Rectal smooth muscle tissue (tissue), 1 donor: ENCODE measurements around the gene PEMT.

Source experiments
- H3K27ac ChIP-seq: one replicate; pipeline ENCODE4 v1.7.0; 2013; ENCODE audit warnings: low read depth, low read length, inconsistent platforms
- H3K27me3 ChIP-seq: one replicate; pipeline ENCODE4 v1.7.0; 2013; ENCODE audit warnings: low read length; ENCODE audit not compliant: control insufficient read depth, insufficient read depth
- H3K36me3 ChIP-seq: one replicate; pipeline ENCODE4 v1.7.0; 2013; ENCODE audit warnings: low read length; ENCODE audit not compliant: control insufficient read depth, insufficient read depth
- H3K4me1 ChIP-seq: one replicate; pipeline ENCODE4 v1.7.0; 2013; ENCODE audit warnings: low read length; ENCODE audit not compliant: control insufficient read depth, insufficient read depth
- H3K4me3 ChIP-seq: one replicate; pipeline ENCODE4 v1.7.0; 2013; ENCODE audit warnings: low read length
- H3K9ac ChIP-seq: one replicate; pipeline ENCODE4 v1.7.0; 2013; ENCODE audit warnings: low read length

The PEMT gene

DNA sequence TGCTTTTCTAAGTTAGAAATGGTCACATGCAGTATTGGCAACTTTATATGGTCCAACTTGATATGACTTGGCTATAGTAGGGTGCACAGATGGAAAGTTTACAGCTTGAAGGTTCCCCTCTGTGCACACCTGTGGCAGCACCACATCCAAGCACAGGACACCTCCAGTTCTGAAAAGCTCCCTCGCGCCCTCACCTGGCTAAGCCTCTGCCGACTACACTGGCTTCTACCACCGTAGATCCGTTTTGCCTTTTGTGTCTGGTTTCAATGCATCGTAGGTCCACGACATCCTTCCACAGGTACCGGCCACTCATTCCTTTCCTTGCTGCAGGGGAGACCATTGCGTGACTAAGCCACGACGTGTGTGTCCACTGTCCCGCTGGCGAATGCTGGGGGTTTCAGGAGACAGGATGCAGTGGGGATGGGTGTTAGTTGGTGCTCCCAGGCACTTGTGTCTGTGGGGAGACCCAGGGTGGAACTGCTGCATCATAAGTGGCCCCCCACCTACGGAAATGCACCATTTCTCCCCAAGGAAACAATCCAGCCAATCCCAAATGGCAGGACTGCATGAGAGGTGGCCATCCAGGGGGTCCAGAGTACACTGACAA, 90.4 kb downstream of the PEMT start:
- H3K9ac ChIP-seq: no peak overlapping the region
- no peaks in the 10 kb centered on the region for H3K36me3 ChIP-seq
- no peaks in the 10 kb centered on the region for H3K27me3 ChIP-seq
- no peak overlapping the region for H3K27ac ChIP-seq
- no peak overlapping the region for H3K4me3 ChIP-seq
- H3K4me1 ChIP-seq: no peaks in the 10 kb centered on the region

DNA sequence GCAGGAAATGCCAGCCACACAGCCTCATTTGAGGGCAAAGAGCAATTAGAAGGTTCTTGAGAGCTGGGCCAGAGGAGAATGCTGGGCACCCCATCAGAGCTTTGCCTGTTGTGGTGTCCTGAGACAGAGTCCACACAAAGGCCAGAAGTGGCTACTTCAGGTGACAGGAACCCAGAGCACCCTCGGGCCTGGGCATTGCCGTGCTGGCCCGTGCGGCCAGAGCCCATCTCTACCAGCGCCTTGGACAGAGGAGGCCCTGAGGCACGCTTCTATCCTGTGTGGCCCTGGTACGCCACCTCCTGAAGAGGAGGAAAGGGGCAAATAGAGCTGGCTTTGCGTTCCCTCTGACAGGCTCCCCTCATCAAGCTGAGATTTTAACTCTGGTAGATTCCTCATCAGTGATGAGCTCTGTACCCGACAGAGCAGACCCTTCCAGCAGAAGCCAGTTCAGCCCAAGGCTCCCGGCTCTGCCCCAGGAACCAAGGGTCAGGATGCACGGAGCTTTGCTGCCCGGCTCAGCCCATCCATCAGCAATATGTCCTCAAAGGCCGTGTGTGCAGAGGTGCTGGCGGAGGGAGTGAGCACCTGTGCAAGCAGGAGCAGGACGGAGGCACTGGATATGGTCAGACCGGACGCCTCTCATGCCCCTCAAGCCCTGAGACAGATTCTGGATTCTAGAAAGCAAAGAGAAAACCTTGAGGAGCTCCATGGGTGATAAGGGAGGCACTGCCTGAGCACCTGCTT, 91.9 kb downstream of the PEMT start:
- Histone ChIP-seq H3K27ac (no peak overlapping the region), H3K27me3 (no peaks in the 10 kb centered on the region), H3K36me3 (no peaks in the 10 kb centered on the region), H3K9ac (no peak overlapping the region), H3K4me3 (no peak overlapping the region), H3K4me1 (no peaks in the 10 kb centered on the region)

DNA sequence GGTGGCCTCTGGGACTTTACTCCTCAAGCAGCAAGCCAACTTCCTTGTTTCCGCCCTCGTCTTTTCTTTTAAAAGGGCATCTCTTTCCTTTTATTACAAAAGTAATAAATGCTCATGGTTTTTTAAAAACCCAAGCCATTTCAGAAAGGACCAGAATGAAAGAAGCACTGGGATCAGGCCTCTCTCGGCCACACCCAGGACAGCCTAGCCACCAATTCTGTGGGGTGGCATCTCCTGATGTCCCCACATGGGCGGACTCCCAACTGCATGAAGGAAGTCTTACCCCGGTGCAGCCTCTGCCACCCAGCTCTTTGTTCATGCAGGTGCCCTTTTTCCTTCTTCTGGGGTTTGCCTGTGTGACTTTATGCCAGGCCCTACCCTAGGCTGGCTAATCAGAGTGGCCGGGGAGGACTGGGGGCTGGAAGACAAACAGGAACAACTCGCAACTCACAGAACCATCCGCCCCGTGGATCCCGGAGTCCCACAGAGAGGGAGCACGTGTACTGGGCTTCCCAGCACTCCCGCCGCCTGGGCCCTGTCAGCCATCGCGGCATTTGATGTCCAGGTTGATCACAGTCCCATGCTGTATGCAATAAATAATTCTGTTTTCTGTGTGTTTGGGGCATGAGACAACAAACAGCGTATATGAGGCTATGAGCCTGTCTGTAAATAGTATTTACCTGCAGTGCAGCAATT, 92.8 kb downstream of the PEMT start:
- Histone ChIP-seq H3K9ac (no peak overlapping the region), H3K4me3 (no peak overlapping the region), H3K4me1 (no peaks in the 10 kb centered on the region)

DNA sequence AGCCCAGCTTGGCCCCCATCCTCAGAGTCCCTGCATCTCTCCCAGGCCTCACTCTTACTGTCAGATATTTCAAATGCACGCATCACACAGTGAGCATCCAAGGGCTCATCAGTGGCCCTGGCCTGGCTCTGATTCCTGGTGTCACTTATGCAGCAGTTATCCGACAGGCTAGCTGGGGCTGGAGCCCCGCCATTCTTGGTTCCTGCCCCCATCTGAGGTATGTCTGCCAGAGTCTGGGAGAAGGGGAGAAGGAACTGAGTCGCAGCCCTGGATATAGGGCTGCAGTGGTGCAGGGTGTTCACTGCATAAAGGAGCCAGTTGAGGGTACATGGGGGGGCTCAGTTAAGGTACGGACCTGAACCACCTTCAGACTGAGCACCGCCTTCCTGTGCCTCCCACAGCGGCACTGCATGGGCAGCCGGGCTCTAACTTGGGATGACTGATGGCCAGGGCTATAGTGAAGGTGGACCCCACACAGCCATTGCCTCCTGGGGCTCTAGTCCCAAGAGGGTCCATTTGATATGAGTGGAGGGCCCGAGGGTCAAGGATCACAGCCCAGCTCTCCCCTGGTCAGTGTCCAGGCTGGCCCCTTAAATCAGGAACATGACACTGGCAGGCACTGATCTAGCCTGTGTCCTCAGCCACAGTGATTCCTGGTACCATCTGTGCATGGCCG, 93.5 kb downstream of the PEMT start:
- Histone ChIP-seq H3K4me3 (no peak overlapping the region), H3K27me3 (no peaks in the 10 kb centered on the region), H3K9ac (no peak overlapping the region), H3K4me1 (no peaks in the 10 kb centered on the region), H3K36me3 (no peaks in the 10 kb centered on the region), H3K27ac (no peak overlapping the region)

More for the DNA sequence above, 92.8 kb downstream of the PEMT start:
- H3K36me3 ChIP-seq: no peaks in the 10 kb centered on the region
- H3K27ac ChIP-seq: no peak overlapping the region
- no peaks in the 10 kb centered on the region for H3K27me3 ChIP-seq

DNA sequence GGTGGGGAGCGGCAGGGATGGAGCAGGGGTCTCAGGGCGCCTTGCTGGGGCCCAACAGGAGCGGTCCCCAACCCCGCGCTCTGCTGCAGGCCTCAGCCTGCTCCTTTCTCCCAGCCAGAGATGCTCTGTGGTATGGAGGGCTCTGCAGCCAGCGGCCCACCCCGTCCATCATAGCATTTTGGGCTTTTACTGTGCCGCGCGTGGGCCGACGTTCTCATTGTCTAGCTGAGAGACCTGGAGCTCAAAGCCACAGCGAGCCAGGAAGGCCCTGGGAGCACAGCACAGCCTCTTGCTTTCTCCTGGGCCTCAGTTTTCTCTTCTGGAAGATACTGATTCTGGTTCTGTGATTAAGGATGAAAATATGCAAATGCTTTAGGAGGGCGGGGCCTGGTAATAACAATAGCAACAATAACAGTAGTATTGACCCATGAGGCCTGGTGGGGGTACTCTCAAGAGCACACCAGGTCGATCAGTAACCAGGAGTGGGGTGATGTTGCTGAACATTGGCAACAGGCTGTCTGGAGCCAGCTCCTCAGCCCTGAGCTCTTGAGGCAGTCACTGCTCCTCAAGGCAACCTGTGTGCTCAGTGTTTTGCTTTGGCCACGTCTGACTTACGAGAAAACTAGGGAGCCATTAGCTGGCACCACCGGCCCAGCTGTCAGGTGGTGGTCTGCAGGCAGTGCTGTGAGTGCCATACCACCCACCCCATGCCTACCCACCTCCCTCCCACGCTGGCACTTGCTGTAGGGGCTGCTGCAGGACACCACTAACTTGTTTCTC, 94.3 kb downstream of the PEMT start:
- Histone ChIP-seq H3K4me3 (no peak overlapping the region), H3K27me3 (no peaks in the 10 kb centered on the region), H3K27ac (peak overlapping the region; percentile 64), H3K9ac (no peak overlapping the region), H3K4me1 (no peaks in the 10 kb centered on the region), H3K36me3 (no peaks in the 10 kb centered on the region)

DNA sequence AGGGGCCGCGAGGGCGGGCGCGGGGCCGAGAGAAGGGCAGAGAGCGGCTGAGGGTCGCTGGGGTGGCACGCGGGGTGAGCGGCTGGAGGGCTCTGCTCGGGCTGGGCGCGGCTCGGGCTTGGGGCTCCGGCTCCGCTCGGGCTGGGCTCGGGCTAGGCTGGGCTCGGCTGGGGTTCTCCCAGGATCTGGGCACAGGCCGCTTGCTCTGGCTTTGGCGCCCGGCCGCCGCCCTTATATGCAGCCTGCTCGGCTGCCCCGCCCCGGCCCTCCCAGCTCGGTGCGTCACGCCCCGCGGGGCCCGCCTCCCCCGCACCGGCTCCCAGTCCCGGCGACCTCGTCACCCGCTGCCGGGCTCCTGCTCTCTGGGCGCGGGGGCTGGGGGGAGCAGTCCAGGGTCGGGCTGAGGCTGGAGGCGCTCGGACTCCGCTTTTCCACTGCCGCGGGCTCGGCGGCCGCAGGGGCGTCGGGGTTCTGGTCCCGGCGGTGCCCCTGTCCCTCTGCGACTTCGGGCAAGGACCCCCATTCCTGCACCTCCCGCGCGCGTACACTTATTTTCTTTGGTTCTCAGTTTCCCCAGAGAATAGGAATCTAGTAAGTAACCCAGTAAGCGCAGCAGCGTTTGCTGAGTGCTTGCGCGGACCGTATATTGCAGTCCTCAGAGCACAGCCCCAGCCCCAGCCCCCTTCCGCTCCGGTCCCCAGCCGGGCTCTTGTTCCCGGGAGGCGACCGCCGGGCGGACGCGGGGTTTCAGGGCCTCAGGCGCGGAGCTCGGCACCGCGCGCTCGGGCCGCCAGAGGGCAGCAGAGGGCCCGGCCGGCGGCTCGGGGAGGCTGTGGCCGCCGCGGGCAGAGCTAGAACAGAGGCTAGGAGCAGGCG, 95.1 kb downstream of the PEMT start, which contains the start of gene RASD1:
Gene RASD1, minus strand, starts transcription at position 207 of the 876 bp plus-strand sequence. CDS start 214 bp downstream, outside the sequence.
- Histone ChIP-seq H3K36me3 (peaks cover 5% of the 10 kb centered on the region), H3K4me1 (no peaks in the 10 kb centered on the region), H3K4me3 (peak within 1 kb of the TSS; percentile 75), H3K27ac (peak within 1 kb of the TSS; percentile 64), H3K9ac (no peak within 1 kb of the TSS), H3K27me3 (no peaks in the 10 kb centered on the region)

DNA sequence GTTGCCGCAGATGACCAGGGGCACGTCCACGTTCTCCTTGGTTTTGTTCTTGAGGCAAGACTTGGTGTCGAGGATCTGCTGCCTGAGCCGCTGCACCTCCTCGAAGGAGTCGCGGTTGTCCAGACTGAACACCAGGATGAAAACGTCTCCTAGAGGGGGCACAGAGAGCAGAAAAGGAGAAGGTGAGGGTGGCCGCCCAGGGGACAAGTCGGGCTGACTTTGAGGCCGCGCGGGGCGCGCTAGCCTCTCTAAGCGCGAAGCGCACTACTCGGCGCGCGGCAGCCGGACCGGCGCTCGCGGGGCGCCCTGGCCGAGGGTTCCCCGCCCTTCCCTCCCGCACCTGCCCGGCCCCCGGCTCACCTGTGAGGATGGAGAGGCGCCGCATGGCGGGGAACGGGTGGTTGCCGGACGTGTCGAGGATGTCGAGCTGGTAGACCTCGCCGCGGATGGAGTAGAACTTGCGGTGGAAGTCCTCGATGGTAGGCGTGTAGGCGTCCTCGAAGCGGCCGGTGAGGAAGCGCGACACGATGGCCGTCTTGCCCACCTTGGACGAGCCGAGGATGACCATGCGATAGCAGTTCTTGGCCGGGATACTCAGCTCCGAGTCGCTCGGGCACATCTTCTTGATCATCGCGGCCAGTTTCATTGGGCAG, 95.8 kb downstream of the PEMT start:
- H3K36me3 ChIP-seq: peaks cover 8% of the 10 kb centered on the region
- H3K27ac ChIP-seq: no peak overlapping the region
- H3K4me3 ChIP-seq: peak overlapping the region; percentile 75
- H3K4me1 ChIP-seq: no peaks in the 10 kb centered on the region
- H3K9ac ChIP-seq: no peak overlapping the region
- H3K27me3 ChIP-seq: no peaks in the 10 kb centered on the region

DNA sequence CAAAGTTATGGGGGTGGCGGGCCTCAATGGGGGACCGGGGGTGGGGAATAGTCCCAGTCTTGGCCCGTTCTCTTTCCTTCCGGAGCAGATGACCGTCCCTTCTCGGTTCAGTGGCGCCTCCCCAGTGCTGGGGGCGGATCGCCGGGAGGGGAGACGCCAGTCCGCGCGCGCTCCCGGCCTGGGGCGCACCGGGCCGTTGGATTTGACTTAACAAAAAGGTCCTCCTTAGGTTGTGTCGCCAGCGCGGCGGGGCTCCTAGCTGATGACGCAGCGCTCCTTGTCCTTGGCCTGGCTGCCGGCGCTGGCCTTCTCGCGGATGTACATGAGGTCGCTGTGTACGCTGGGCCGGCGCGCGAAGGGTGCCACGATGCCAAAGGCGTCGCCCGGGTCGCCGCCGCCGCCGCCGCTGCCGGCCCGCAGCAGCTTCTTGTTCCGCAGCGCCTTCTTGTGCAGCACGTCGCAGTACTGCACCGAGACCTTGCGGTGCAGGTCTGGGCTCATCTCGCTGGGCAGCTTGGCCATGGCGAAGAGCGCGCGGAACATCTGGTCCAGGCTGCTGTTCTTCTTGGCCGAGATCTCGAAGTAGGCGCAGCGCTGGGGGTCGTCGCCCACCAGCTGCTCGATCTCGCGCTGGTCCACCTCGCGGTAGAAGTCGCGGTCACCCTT, 96.5 kb downstream of the PEMT start:
- no peak overlapping the region for H3K27ac ChIP-seq
- H3K4me3 ChIP-seq: peak overlapping the region; percentile 75
- H3K9ac ChIP-seq: no peak overlapping the region
- H3K36me3 ChIP-seq: peaks cover 8% of the 10 kb centered on the region
- no peaks in the 10 kb centered on the region for H3K4me1 ChIP-seq
- H3K27me3 ChIP-seq: no peaks in the 10 kb centered on the region

DNA sequence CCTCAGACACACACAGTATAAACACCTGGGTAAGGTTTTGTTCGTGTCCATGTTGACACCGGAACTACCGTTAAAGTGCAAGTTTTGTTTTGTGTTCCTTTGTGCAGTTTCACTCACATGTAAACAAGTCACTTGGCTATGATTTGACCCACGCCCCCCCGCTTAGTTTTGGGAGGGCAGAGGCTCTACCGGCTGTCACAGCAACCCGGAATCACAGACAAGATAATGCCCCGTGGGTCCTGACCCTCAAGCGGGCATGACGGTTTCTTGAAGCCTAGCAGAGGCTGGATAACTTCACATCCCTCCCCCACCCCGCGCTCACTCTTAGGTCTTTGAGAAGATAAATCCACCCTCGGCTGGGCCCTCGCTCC, 97.0 kb downstream of the PEMT start:
- Histone ChIP-seq H3K36me3 (peaks cover 8% of the 10 kb centered on the region), H3K27ac (no peak overlapping the region), H3K4me3 (peak overlapping the region; percentile 29), H3K4me1 (no peaks in the 10 kb centered on the region), H3K27me3 (no peaks in the 10 kb centered on the region), H3K9ac (no peak overlapping the region)

DNA sequence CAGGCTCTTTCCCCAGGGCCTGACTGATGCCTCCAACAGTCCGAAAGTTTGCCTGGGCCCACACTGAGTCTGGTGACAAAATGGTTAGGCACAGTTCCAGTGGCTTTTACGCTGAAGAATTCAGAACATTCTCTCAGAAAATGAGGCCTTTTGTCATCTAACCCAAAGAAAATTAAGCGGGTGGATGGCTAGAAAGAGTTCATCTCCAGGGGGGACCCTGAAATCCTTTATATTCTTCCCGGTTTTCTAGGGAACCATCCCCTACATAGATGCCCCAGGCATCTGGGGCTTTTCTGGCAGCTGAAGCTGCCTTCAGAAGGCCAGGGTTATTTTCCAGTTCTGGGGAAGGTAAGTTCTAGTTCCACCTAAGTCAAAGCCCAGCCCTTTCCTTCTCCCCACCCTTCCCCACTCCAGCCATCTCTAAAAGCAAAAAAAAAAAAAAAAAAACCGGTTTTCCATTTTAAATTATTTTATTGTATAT, 97.5 kb downstream of the PEMT start:
- Histone ChIP-seq H3K27ac (no peak overlapping the region), H3K9ac (no peak overlapping the region), H3K4me3 (no peak overlapping the region), H3K27me3 (no peaks in the 10 kb centered on the region), H3K4me1 (no peaks in the 10 kb centered on the region), H3K36me3 (peaks cover 8% of the 10 kb centered on the region)
